Hepatocyte (in vitro differentiated cells): ENCODE data around the gene GPR135. TPM values are rescaled to one million over a fixed set of nuclear protein-coding genes. Genes with fewer than 3 reads are reported as not detected.

Experiments used
- DNase-seq: peaks from one replicate; pipeline ENCODE4 v3.0.0-alpha.2; 2016; ENCODE audit warnings: low spot score
- H2AFZ ChIP-seq: fragments of 200-600 bp; sonication (generic); 2 replicates; pipeline ENCODE4 v1.6.0; 2016; ENCODE audit warnings: antibody characterized with exemption, mild to moderate bottlenecking
- H3K27ac ChIP-seq: fragments of 200-600 bp; sonication (generic); 2 replicates; pipeline ENCODE4 v1.5.1; 2016; ENCODE audit warnings: mild to moderate bottlenecking
- H3K27me3 ChIP-seq: fragments of 200-600 bp; sonication (generic); 2 replicates; pipeline ENCODE4 v1.6.1; 2016
- H3K36me3 ChIP-seq: fragments of 200-600 bp; sonication (generic); replicated peaks from 2 replicates; pipeline ENCODE4 v1.5.1; 2016; ENCODE audit warnings: low read depth; ENCODE audit not compliant: insufficient read depth
- H3K4me1 ChIP-seq: fragments of 200-600 bp; sonication (generic); 2 replicates; pipeline ENCODE4 v1.5.1; 2016; ENCODE audit warnings: mild to moderate bottlenecking, moderate library complexity; ENCODE audit not compliant: insufficient read depth
- H3K4me2 ChIP-seq: fragments of 200-600 bp; sonication (generic); 2 replicates; pipeline ENCODE4 v1.6.0; 2016
- H3K4me3 ChIP-seq: fragments of 200-600 bp; sonication (generic); 2 replicates; pipeline ENCODE4 v1.5.1; 2016; ENCODE audit warnings: mild to moderate bottlenecking
- H3K79me2 ChIP-seq: fragments of 200-600 bp; sonication (generic); 2 replicates; pipeline ENCODE4 v1.6.0; 2017; ENCODE audit warnings: mild to moderate bottlenecking
- H3K9me2 ChIP-seq: fragments of 200-600 bp; sonication (generic); replicated peaks from 2 replicates; pipeline ENCODE4 v1.6.0; 2017; ENCODE audit warnings: mild to moderate bottlenecking; ENCODE audit not compliant: insufficient read depth
- H3K9me3 ChIP-seq: fragments of 200-600 bp; sonication (generic); 2 replicates; pipeline ENCODE4 v1.5.1; 2016; ENCODE audit warnings: low read depth, mild to moderate bottlenecking
- H4K20me1 ChIP-seq: fragments of 200-600 bp; sonication (generic); 2 replicates; pipeline ENCODE4 v1.6.0; 2016; ENCODE audit warnings: mild to moderate bottlenecking; ENCODE audit not compliant: insufficient read depth, poor library complexity, severe bottlenecking
- CTCF ChIP-seq: fragments of 200-600 bp; sonication (generic); IDR thresholded peaks from 2 replicates; pipeline ENCODE4 v1.5.1; 2016; ENCODE audit warnings: antibody characterized with exemption, mild to moderate bottlenecking; ENCODE audit not compliant: poor library complexity
- EZH2 ChIP-seq: fragments of 200-600 bp; sonication (generic); IDR thresholded peaks from 2 replicates; pipeline ENCODE4 v1.6.1; 2016; ENCODE audit warnings: antibody characterized with exemption, mild to moderate bottlenecking, borderline replicate concordance
- EZH2phosphoT487 ChIP-seq: fragments of 200-600 bp; sonication (generic); IDR thresholded peaks from one replicate; pipeline ENCODE4 v1.6.1; 2018; ENCODE audit warnings: antibody characterized with exemption, mild to moderate bottlenecking, low read depth, moderate library complexity; ENCODE audit not compliant: unreplicated experiment, severe bottlenecking
- WGBS: methylation state at CpG from one replicate; pipeline ENCODE4 v1.1.6; 2016; ENCODE audit warnings: low lambda C conversion rate; ENCODE audit errors: missing lambda C conversion rate; 5-methylcytosine and 5-hydroxymethylcytosine counted together
- polyA plus RNA-seq: library from polyadenylated mRNA; unstranded; fragments of >200 nt; fragmentation: Nextera tagmentation; extraction: Ambion mirVana; gene quantifications from 2 replicates; pipeline ENCODE4 v1.2.1, GENCODE V29; 2016
- total RNA-seq: library from RNA; depleted of rRNA; stranded (reverse); fragments of >200 nt; gene quantifications from 2 replicates; pipeline ENCODE4 v1.2.3, GENCODE V29; 2014

The GPR135 gene
- total and polyA plus RNA-seq, 2 experiments from 2014 or later: 0.28 to 1.8 TPM

GRCh38 chr14:59484639-59485175 is 19.5 kb upstream of the GPR135 start:
- H4K20me1 ChIP-seq: peaks cover 4% of the 10 kb centered on the region
- peak overlapping the region; percentile 92 for H3K27ac ChIP-seq
- TF ChIP-seq EZH2 (no peak), CTCF (no peak), EZH2phosphoT487 (no peak)
- H3K79me2 ChIP-seq: peaks cover 64% of the 10 kb centered on the region
- DNase-seq: no peak
- H3K27me3 ChIP-seq: no peaks in the 10 kb centered on the region
- no peaks in the 10 kb centered on the region for H3K9me3 ChIP-seq
- H3K36me3 ChIP-seq: no peaks in the 10 kb centered on the region
- no peaks in the 10 kb centered on the region for H3K9me2 ChIP-seq
- WGBS: under 1% methylated on average over 16 of the region's 32 CpGs
- H3K4me2 ChIP-seq: peak overlapping the region; percentile 79
- peaks cover 34% of the 10 kb centered on the region for H3K4me1 ChIP-seq
- H2AFZ ChIP-seq: peak overlapping the region; percentile 49
- peak overlapping the region; percentile 55 for H3K4me3 ChIP-seq

- no peaks in the 10 kb centered on the region for H3K9me2 ChIP-seq
- no peaks in the 10 kb centered on the region for H3K36me3 ChIP-seq
- DNase-seq: peak; percentile 99
- WGBS: 1% methylated on average over 75 of the region's 92 CpGs
- H3K4me2 ChIP-seq: peak within 1 kb of the TSS; percentile 93
- H2AFZ ChIP-seq: peak within 1 kb of the TSS; percentile 70
- TF ChIP-seq EZH2 (no peak), CTCF (peak; percentile 68), EZH2phosphoT487 (no peak)
- no peaks in the 10 kb centered on the region for H3K9me3 ChIP-seq
- no peaks in the 10 kb centered on the region for H3K27me3 ChIP-seq
- H3K4me3 ChIP-seq: peak within 1 kb of the TSS; percentile 55
- peaks cover 4% of the 10 kb centered on the region for H4K20me1 ChIP-seq
- peak within 1 kb of the TSS; percentile 92 for H3K27ac ChIP-seq
- peaks cover 61% of the 10 kb centered on the region for H3K79me2 ChIP-seq
- peaks cover 34% of the 10 kb centered on the region for H3K4me1 ChIP-seq
Observed at GRCh38 chr14:59483819-59484638, 18.8 kb upstream of the GPR135 start, which contains the start of the genes JKAMP and L3HYPDH. Gene JKAMP, plus strand, starts transcription at chr14:59484517. Its CDS starts 73 bp downstream, at chr14:59484590. Gene L3HYPDH, minus strand, starts transcription at chr14:59484408. Its CDS starts 92 bp downstream, at chr14:59484316.

- H3K9me2 ChIP-seq: no peaks in the 10 kb centered on the region
- WGBS: 2% methylated on average over 16 of the region's 16 CpGs
- no peaks in the 10 kb centered on the region for H3K36me3 ChIP-seq
- H3K27ac ChIP-seq: peak overlapping the region; percentile 92
- H3K9me3 ChIP-seq: no peaks in the 10 kb centered on the region
- no peaks in the 10 kb centered on the region for H3K27me3 ChIP-seq
- peak overlapping the region; percentile 55 for H3K4me3 ChIP-seq
- H3K4me2 ChIP-seq: peak overlapping the region; percentile 93
- H3K79me2 ChIP-seq: peaks cover 56% of the 10 kb centered on the region
- H4K20me1 ChIP-seq: peaks cover 4% of the 10 kb centered on the region
- peak overlapping the region; percentile 70 for H2AFZ ChIP-seq
- peaks cover 34% of the 10 kb centered on the region for H3K4me1 ChIP-seq
- DNase-seq: peak; percentile 30
- no peak for TF ChIP-seq CTCF
- TF ChIP-seq EZH2phosphoT487: no peak
- no peak for TF ChIP-seq EZH2
Observed at GRCh38 chr14:59483363-59483762, 18.2 kb upstream of the GPR135 start.
